Endodermal cell (in vitro differentiated cells): ENCODE measurements around the gene SELENOM. TPM values are rescaled to one million over a fixed set of nuclear protein-coding genes. Genes with fewer than 3 reads are reported as not detected.
"Not testable (repeated sequence)": the region's sequence is repeated elsewhere in the genome, so short reads cannot be mapped to it uniquely, and the experiment has no call there.

Experiments
- DNase-seq: peaks from one replicate; pipeline ENCODE4 v3.0.0-alpha.2; 2017
- H3K27ac ChIP-seq: 2 replicates; pipeline ENCODE4 v1.5.1; 2013; ENCODE audit warnings: mild to moderate bottlenecking, low read depth, low read length, moderate library complexity
- H3K27me3 ChIP-seq: 2 replicates; pipeline ENCODE4 v1.6.1; 2013; ENCODE audit warnings: mild to moderate bottlenecking, low read length, moderate library complexity; ENCODE audit not compliant: insufficient read depth, control insufficient read depth, poor library complexity, severe bottlenecking
- H3K36me3 ChIP-seq: 2 replicates; pipeline ENCODE4 v1.7.0; 2013; ENCODE audit warnings: mild to moderate bottlenecking, low read length, moderate library complexity; ENCODE audit not compliant: control insufficient read depth, insufficient read depth
- H3K4me1 ChIP-seq: one replicate; pipeline ENCODE4 v1.7.0; 2013; ENCODE audit warnings: low read length; ENCODE audit not compliant: control insufficient read depth, insufficient read depth
- H3K4me3 ChIP-seq: 2 replicates; pipeline ENCODE4 v1.5.1; 2013; ENCODE audit warnings: mild to moderate bottlenecking, low read length, moderate library complexity
- H3K9ac ChIP-seq: 2 replicates; pipeline ENCODE4 v1.6.1; 2013; ENCODE audit warnings: mild to moderate bottlenecking, low read length, moderate library complexity; ENCODE audit not compliant: poor library complexity, severe bottlenecking; ENCODE audit errors: extremely low read depth
- H3K9me3 ChIP-seq: 2 replicates; pipeline ENCODE4 v1.6.1; 2013; ENCODE audit warnings: mild to moderate bottlenecking, low read length, moderate library complexity; ENCODE audit not compliant: control insufficient read depth
- H3K27ac Mint-ChIP-seq: 2 replicates; pipeline ENCODE4 v1.8.0; 2020; ENCODE audit warnings: mixed read lengths
- H3K27me3 Mint-ChIP-seq: 2 replicates; pipeline ENCODE4 v1.8.0; 2021; ENCODE audit warnings: mild to moderate bottlenecking, mixed read lengths; ENCODE audit not compliant: insufficient read depth
- H3K36me3 Mint-ChIP-seq: 2 replicates; pipeline ENCODE4 v1.8.0; 2020; ENCODE audit warnings: low read depth, mixed read lengths
- H3K4me1 Mint-ChIP-seq: 2 replicates; pipeline ENCODE4 v1.8.0; 2020; ENCODE audit warnings: mixed read lengths
- H3K4me3 Mint-ChIP-seq: 2 replicates; pipeline ENCODE4 v1.8.0; 2020; ENCODE audit warnings: mild to moderate bottlenecking, moderate library complexity, mixed read lengths
- H3K9me3 Mint-ChIP-seq: 2 replicates; pipeline ENCODE4 v1.8.0; 2020; ENCODE audit warnings: mild to moderate bottlenecking, mixed read lengths
- WGBS, 2 experiments: methylation state at CpG; one replicate each; pipeline versions ENCODE4 v1.1.5 to v1.1.7; 2013; ENCODE audit warnings: missing lambda C conversion rate in 2 of 2, mixed read lengths in 1 of 2; ENCODE audit not compliant: insufficient coverage in 1 of 2, insufficient read length in 1 of 2; 5-methylcytosine and 5-hydroxymethylcytosine counted together
- total RNA-seq, 2 donors: library from RNA; stranded (reverse); fragmentation: NEBNext Ultra II Directional in 1 of 2; extraction: Animal tissue kit (Norgen Biotek cat#: 25700) in 1 of 2; gene quantifications; 2 replicates in 1 of 2; 3 replicates in 1 of 2; pipeline ENCODE4 v1.2.1, GENCODE V29; 2021
- TF ChIP-seq, protein P1 (sequence below): fragments of 200-600 bp; sonication (generic); conservative IDR thresholded peaks from 2 replicates; pipeline ENCODE4 v1.5.0; 2021; ENCODE audit warnings: antibody characterized with exemption, mild to moderate bottlenecking

The SELENOM gene
- total RNA-seq, 2 donors from 2014 or later: 8.0 to 10.4 TPM

DNA sequence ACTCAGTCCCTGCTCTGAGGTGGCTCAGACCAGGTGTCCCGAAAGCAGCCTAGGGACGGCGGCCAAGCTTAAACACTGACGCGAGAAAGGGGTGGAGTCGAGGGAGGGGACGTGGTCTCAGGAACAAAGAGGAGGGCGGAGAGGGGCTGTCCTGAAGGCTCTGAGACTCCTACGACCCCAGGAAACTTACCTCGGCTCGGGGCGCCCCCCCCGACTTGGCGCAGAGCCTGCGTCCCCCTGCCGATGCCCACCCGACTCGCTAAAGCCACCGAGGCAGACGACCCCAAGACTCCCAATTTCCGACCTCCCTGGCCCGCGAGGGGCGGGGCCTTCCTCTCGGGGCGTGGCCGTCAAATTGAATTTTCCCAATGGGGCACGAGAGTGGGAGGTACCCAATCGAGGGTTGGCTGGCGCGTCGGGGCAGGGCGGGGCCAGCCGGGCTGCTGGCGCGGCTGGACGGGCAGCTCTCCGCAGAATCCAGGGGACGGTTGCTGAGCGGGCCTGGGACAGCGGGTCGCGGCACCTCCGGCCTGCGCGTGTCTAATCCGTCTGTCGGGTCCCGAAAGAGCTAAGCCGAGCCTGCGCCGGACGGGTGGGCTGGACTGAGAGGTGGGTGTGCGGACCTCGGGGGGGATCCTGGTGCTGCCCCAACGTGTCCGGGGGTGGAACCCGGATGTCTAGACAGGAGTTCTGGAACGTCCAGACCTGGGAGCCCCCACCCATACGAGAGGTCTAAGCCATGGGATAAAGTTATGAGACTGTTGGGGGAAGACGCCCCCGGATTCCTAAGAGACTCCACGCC, 26.3 kb downstream of the SELENOM start, which contains the start of gene SMTN:
Gene SMTN, plus strand, starts transcription at position 471 of the 802 bp plus-strand sequence. CDS start 1,941 bp downstream, outside the sequence.
- Histone ChIP-seq H3K9me3 (no peaks in the 10 kb centered on the region), H3K36me3 (no peaks in the 10 kb centered on the region), H3K27ac (peak within 1 kb of the TSS; percentile 97), H3K27me3 (no peaks in the 10 kb centered on the region), H3K4me1 (peaks cover 13% of the 10 kb centered on the region), H3K9ac (peak within 1 kb of the TSS; percentile 96), H3K4me3 (peak within 1 kb of the TSS; percentile 82)
- Mint-ChIP-seq H3K9me3 (no peaks in the 10 kb centered on the region), H3K4me3 (peak within 1 kb of the TSS; percentile 84), H3K4me1 (peaks cover 32% of the 10 kb centered on the region), H3K27me3 (peaks cover 2% of the 10 kb centered on the region), H3K36me3 (no peaks in the 10 kb centered on the region), H3K27ac (peak within 1 kb of the TSS; percentile 100)
- DNase-seq: peak; percentile 98
- WGBS, 2 experiments: 0 to 1% methylated on average over 33 to 63 of the region's 63 CpGs
- TF ChIP-seq, protein P1, sequence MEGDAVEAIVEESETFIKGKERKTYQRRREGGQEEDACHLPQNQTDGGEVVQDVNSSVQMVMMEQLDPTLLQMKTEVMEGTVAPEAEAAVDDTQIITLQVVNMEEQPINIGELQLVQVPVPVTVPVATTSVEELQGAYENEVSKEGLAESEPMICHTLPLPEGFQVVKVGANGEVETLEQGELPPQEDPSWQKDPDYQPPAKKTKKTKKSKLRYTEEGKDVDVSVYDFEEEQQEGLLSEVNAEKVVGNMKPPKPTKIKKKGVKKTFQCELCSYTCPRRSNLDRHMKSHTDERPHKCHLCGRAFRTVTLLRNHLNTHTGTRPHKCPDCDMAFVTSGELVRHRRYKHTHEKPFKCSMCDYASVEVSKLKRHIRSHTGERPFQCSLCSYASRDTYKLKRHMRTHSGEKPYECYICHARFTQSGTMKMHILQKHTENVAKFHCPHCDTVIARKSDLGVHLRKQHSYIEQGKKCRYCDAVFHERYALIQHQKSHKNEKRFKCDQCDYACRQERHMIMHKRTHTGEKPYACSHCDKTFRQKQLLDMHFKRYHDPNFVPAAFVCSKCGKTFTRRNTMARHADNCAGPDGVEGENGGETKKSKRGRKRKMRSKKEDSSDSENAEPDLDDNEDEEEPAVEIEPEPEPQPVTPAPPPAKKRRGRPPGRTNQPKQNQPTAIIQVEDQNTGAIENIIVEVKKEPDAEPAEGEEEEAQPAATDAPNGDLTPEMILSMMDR: no peak

DNA sequence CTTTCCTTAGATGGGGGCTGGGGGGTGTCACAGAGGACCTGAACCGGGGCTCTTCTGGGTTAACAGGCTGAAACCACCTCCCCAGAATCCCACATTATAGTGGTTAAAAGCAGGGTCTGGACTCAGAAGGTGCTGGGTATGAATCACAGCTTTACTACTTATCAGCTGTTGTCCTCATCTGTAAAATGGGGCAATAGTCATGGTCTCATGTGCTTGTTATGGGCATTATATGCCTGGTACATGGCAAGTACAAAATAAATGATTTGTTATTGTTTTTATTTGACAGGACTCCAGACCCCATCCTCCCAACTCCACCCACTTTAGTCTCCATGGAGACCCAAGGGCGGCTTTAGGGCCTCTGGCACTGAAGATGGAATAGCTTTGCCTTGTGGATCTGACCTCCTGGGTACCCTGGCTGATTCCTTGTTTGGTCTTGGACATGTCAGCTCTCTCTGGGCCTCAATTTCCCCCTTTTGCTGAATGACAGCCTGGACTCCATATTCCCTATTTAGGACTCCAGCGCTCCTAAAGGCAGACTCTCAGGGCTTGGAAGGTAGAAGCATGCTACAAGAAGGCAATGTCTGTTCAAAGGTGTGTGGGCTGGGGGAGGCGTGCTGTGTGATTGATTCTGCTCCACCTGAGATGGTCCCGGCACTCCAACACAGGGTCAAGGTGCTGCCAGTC, 27.1 kb downstream of the SELENOM start:
- H3K27ac Mint-ChIP-seq: peak overlapping the region; percentile 100
- peak overlapping the region; percentile 84 for H3K4me3 Mint-ChIP-seq
- TF ChIP-seq, protein P1: no peak
- H3K9me3 ChIP-seq: no peaks in the 10 kb centered on the region
- no peak for DNase-seq
- 42 to 58% methylated on average over 3 to 5 of the region's 5 CpGs for WGBS, 2 experiments
- no peaks in the 10 kb centered on the region for H3K36me3 ChIP-seq
- H3K4me1 ChIP-seq: peaks cover 13% of the 10 kb centered on the region
- no peaks in the 10 kb centered on the region for H3K27me3 ChIP-seq
- peaks cover 32% of the 10 kb centered on the region for H3K4me1 Mint-ChIP-seq
- peaks cover 2% of the 10 kb centered on the region for H3K27me3 Mint-ChIP-seq
- no peaks in the 10 kb centered on the region for H3K9me3 Mint-ChIP-seq
- no peaks in the 10 kb centered on the region for H3K36me3 Mint-ChIP-seq
- peak overlapping the region; percentile 97 for H3K27ac ChIP-seq
- H3K4me3 ChIP-seq: peak overlapping the region; percentile 82
- peak overlapping the region; percentile 96 for H3K9ac ChIP-seq

DNA sequence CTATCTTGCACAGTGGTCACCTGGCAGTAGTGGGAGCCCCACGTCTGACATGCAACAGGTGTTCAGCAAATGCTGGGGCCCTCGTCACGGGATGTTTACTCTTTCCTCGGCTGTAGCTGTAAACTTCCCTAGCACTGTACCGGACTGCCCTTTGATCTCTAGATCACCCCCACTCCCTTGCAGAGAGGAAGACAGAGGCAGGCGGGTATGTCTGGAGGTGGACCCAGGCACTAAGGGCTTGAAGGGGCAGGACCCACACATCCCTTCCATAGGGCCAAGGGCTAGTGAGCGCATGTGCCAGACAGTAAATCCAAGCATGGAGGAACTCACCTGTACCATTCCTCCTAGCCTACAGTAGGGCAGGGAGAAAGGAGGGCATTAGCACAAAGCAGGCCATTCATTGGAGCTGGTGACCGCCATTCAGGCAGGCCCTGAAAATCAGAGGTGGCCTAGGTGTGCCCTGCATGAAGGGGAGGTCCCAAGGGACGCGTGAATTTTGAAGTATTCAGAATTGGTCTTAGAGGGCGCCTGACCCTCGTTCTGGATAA, 28.2 kb downstream of the SELENOM start:
- no peak overlapping the region for H3K27ac Mint-ChIP-seq
- Histone ChIP-seq H3K27me3 (no peaks in the 10 kb centered on the region), H3K27ac (no peak overlapping the region), H3K9me3 (no peaks in the 10 kb centered on the region), H3K36me3 (no peaks in the 10 kb centered on the region), H3K4me3 (no peak overlapping the region), H3K9ac (no peak overlapping the region), H3K4me1 (peaks cover 13% of the 10 kb centered on the region)
- H3K36me3 Mint-ChIP-seq: no peaks in the 10 kb centered on the region
- H3K9me3 Mint-ChIP-seq: no peaks in the 10 kb centered on the region
- WGBS, 2 experiments: 91 to 93% methylated on average over 6 to 12 of the region's 12 CpGs
- peaks cover 28% of the 10 kb centered on the region for H3K4me1 Mint-ChIP-seq
- no peak overlapping the region for H3K4me3 Mint-ChIP-seq
- TF ChIP-seq, protein P1: no peak
- peak; percentile 87 for DNase-seq
- H3K27me3 Mint-ChIP-seq: peaks cover 2% of the 10 kb centered on the region

DNA sequence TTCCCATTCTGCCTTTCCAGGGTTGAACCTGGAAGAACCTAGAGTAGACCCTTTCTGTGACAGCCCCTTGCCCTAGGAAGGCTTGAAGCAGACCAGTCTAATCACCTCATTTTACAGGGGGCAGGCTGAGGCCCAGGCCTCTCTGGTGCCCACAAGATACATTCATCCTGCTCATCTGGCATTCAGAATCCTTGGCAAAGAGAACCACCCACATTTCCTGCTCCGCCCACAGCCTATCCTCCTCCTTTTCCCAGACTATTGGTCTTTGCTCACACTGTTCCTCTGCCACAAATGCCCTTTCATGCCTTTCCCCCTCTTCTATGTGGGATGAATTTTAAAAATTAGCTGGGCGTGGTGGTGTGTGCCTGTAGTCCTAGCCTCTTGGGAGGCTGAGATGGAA, 29.0 kb downstream of the SELENOM start:
- not testable (repeated sequence) for H3K27me3 ChIP-seq, H3K9me3 Mint-ChIP-seq, H3K27ac Mint-ChIP-seq, H3K27me3 Mint-ChIP-seq, H3K27ac ChIP-seq, H3K36me3 Mint-ChIP-seq, H3K9ac ChIP-seq, H3K9me3 ChIP-seq, H3K36me3 ChIP-seq, H3K4me3 Mint-ChIP-seq, DNase-seq, H3K4me3 ChIP-seq, H3K4me1 ChIP-seq
- 97 to 100% methylated on average over 1 to 2 of the region's 2 CpGs for WGBS, 2 experiments
- peaks cover 20% of the 10 kb centered on the region for H3K4me1 Mint-ChIP-seq
